Parathyroid adenoma (tissue), 2 donors: ENCODE measurements around the gene FEN1.

ENCODE experiments used
- H2AFZ ChIP-seq: fragments of 300-600 bp; sonication (generic); one replicate; pipeline ENCODE4 v1.7.0; 2017; ENCODE audit warnings: antibody characterized with exemption, mild to moderate bottlenecking
- H3K27ac ChIP-seq: fragments of 300-600 bp; sonication (generic); one replicate; pipeline ENCODE4 v1.7.0; 2017
- H3K27me3 ChIP-seq: fragments of 300-600 bp; sonication (generic); one replicate; pipeline ENCODE4 v1.7.0; 2017; ENCODE audit warnings: low read length; ENCODE audit not compliant: control insufficient read depth, insufficient read depth
- H3K36me3 ChIP-seq: fragments of 300-600 bp; sonication (generic); one replicate; pipeline ENCODE4 v1.7.0; 2017; ENCODE audit warnings: low read length; ENCODE audit not compliant: control insufficient read depth, insufficient read depth
- H3K4me1 ChIP-seq: fragments of 300-600 bp; sonication (generic); one replicate; pipeline ENCODE4 v1.7.0; 2017; ENCODE audit warnings: control low read depth
- H3K4me2 ChIP-seq: fragments of 300-600 bp; sonication (generic); one replicate; pipeline ENCODE4 v1.7.0; 2017; ENCODE audit warnings: low read length
- H3K4me3 ChIP-seq: fragments of 300-600 bp; sonication (generic); one replicate; pipeline ENCODE4 v1.7.0; 2017; ENCODE audit warnings: low read depth, low read length
- H3K79me2 ChIP-seq: fragments of 300-600 bp; sonication (generic); one replicate; pipeline ENCODE4 v1.7.0; 2017; ENCODE audit warnings: control low read depth
- H3K9ac ChIP-seq: fragments of 300-600 bp; sonication (generic); one replicate; pipeline ENCODE4 v1.7.0; 2017; ENCODE audit warnings: mild to moderate bottlenecking
- H3K9me3 ChIP-seq: fragments of 300-600 bp; sonication (generic); one replicate; pipeline ENCODE4 v1.7.0; 2017; ENCODE audit warnings: low read length; ENCODE audit not compliant: control insufficient read depth
- TF ChIP-seq, protein P1 (sequence below): fragments of 300-600 bp; sonication (generic); IDR thresholded peaks from one replicate; pipeline ENCODE4 v1.7.0; 2017; ENCODE audit warnings: antibody characterized with exemption, mild to moderate bottlenecking
- donor health status: primary hyperparathyroidism.

Gene FEN1

GRCh38 chr11:61787928-61788491 lies 4.7 kb upstream of the FEN1 start:
- H3K79me2 ChIP-seq, result no peaks in the 10 kb centered on the region
- H3K9ac ChIP-seq, result no peak overlapping the region
- TF ChIP-seq, protein P1, sequence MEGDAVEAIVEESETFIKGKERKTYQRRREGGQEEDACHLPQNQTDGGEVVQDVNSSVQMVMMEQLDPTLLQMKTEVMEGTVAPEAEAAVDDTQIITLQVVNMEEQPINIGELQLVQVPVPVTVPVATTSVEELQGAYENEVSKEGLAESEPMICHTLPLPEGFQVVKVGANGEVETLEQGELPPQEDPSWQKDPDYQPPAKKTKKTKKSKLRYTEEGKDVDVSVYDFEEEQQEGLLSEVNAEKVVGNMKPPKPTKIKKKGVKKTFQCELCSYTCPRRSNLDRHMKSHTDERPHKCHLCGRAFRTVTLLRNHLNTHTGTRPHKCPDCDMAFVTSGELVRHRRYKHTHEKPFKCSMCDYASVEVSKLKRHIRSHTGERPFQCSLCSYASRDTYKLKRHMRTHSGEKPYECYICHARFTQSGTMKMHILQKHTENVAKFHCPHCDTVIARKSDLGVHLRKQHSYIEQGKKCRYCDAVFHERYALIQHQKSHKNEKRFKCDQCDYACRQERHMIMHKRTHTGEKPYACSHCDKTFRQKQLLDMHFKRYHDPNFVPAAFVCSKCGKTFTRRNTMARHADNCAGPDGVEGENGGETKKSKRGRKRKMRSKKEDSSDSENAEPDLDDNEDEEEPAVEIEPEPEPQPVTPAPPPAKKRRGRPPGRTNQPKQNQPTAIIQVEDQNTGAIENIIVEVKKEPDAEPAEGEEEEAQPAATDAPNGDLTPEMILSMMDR, result no peak
- H3K27me3 ChIP-seq, result no peaks in the 10 kb centered on the region
- H3K9me3 ChIP-seq, result no peaks in the 10 kb centered on the region
- H3K4me2 ChIP-seq, result no peak overlapping the region
- H3K27ac ChIP-seq, result no peak overlapping the region
- H3K4me3 ChIP-seq, result no peak overlapping the region
- no peak overlapping the region for H2AFZ ChIP-seq
- H3K4me1 ChIP-seq, result no peaks in the 10 kb centered on the region
- H3K36me3 ChIP-seq, result no peaks in the 10 kb centered on the region

DNA sequence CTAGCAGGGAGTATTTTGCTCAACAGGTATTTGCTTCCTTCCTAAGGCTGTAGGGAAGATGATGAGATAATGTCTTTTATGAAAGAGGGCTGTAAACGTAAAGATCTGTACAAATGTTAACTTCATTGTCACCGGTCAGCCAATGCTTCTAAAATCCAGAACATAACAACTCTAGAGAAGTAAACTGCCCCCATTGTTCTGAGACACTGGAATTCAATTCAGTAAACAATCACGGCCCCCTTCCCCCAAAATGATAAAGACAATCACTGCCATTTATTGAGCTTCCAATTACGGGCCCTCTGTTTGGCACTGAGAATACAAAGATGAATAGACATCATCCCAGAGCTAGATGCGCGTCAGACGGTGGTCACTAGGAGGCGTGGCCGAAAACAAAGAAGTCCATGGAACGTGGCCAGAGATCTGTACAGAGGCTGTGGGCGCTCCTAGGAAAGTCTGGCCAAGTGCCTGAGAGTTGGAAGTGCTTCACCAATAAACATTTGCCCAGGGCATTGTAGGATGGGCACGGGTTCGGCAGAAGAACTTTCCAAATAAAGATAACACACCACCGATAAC lies 888 bp upstream of the FEN1 start:
- Histone ChIP-seq H3K9me3 (no peaks in the 10 kb centered on the region), H3K27me3 (no peaks in the 10 kb centered on the region), H3K4me2 (peak overlapping the region; percentile 87), H2AFZ (peak overlapping the region; percentile 93), H3K27ac (peak overlapping the region; percentile 89), H3K79me2 (peaks cover 3% of the 10 kb centered on the region), H3K4me3 (peak overlapping the region; percentile 92), H3K9ac (no peak overlapping the region), H3K36me3 (no peaks in the 10 kb centered on the region), H3K4me1 (no peaks in the 10 kb centered on the region)
- TF ChIP-seq, protein P1, result no peak

DNA sequence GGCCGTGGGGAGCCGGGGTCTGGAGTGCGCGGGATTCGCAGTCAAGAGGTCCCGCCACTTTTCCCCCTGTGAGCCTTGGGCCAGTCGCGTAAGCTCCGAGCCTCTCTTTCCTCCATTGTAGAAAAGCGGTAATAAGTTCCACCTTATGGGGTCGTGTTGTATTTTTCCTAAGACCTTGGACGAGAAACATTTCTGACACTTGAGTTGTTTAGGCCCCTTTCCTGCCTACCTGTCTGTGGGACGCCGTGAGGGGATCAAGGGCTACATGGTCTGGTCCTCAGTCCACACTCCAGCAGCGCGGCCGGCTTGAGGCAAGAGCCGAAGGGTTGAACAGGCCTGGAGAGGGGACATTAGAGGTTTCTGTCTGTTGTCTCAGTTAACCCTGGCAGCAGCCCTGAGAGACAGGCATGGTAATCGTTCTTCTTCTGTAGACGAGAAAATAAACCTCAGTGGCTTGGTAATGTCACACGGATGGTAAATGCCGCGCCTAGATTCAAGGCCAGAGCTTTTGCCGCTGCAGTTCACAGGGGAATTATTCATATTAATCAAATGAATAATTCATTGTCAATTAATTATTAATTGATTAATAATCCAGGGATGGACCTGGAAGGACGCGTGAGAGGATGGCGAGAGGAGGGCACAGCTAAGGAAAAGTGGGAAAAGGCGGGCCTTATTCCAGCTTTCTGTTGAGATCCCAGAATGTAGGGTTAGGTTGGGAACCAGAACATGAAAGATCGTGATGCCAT lies 545 bp downstream of the FEN1 start:
- H3K9ac ChIP-seq, result peak overlapping the region; percentile 11
- H3K27me3 ChIP-seq, result no peaks in the 10 kb centered on the region
- peak overlapping the region; percentile 87 for H3K4me2 ChIP-seq
- peak overlapping the region; percentile 92 for H3K4me3 ChIP-seq
- H3K4me1 ChIP-seq, result peaks cover 2% of the 10 kb centered on the region
- H3K27ac ChIP-seq, result no peak overlapping the region
- H2AFZ ChIP-seq, result peak overlapping the region; percentile 93
- TF ChIP-seq, protein P1, result no peak
- H3K9me3 ChIP-seq, result no peaks in the 10 kb centered on the region
- H3K79me2 ChIP-seq, result peaks cover 3% of the 10 kb centered on the region
- H3K36me3 ChIP-seq, result no peaks in the 10 kb centered on the region

- Histone ChIP-seq H3K4me3 (no peak overlapping the region), H3K27me3 (no peaks in the 10 kb centered on the region), H3K4me2 (no peak overlapping the region), H3K36me3 (no peaks in the 10 kb centered on the region), H2AFZ (no peak overlapping the region), H3K9me3 (no peaks in the 10 kb centered on the region), H3K4me1 (peaks cover 2% of the 10 kb centered on the region), H3K9ac (no peak overlapping the region), H3K27ac (no peak overlapping the region), H3K79me2 (peaks cover 3% of the 10 kb centered on the region)
- TF ChIP-seq, protein P1, result no peak
Measured at GRCh38 chr11:61793829-61794204, 1.1 kb downstream of the FEN1 start.
